HG02571 (cell line): ENCODE results near the gene LMNB1.

Experiments
- ATAC-seq: cut with Tn5 transposase; IDR thresholded peaks from one replicate; pipeline ENCODE4 v1.9.1; 2021; ENCODE audit warnings: mild to moderate bottlenecking, moderate library complexity; ENCODE audit not compliant: unreplicated experiment

Gene LMNB1

DNA sequence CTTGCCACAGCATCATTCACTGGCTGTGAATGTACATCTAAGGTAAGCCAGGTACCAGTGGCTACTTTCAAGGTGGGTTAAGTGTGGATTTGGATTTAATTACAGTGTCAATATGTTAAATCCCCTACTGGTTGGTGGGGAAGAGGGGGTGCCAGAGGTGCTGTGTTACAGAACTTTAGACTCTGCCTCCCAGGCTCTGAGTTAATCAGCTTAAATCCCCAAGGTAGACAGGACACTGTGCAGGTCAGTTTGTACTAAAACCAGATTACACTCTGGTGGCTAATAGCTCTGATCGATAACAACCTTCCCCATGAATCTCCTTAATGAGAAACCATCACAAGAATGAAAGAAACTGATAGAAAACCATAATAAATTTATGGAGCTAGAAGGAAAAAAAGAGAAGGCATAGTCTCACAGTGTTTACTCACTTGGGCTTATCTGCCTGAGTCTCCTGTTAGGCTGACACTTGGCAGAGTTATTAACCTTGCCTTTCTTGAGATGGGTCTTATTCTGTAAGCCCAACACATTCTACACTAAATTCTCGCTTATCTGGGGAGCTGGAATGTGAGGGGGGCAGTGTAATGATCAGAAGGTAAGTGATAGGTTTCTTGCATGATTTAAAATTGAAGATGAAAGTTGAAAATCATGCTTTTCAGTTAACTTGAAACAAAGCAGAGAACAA lies 106.8 kb downstream of the LMNB1 start:
- no peak for ATAC-seq

DNA sequence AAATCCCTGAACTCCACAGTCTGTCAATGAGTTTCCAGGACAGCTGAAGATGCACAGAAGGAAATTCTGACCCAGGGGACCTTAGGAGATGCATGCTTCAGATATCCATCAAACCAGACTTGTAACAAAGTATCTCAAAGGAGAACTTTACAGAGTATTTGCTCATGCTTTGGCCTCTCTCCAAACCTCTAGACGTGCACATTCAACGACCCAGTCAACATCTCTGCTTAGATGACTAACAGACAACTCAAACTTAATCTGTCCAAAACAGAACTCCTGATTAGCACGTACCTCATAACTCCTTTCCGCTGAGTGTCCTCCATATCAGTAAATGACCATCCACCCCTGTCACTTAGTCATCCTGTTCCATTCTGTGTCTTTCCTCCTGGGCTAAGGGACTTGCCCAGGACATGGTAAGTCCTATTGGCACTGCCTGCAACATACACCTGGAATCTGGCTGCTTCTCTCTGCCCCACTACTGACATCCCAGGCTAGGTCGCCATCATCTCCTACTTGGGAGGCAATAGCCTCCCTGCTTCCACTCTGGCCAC lies 107.4 kb downstream of the LMNB1 start:
- no peak for ATAC-seq
